Coronary artery (tissue), 2 donors: ENCODE measurements around the gene PRADC1.

Experiments
- DNase-seq: peaks from one replicate; pipeline ENCODE4 v3.0.0-alpha.2; 2017; ENCODE audit warnings: low spot score
- H3K27ac ChIP-seq, 2 donors: fragments of 200-600 bp; sonication (generic); one replicate each; pipeline ENCODE4 v1.5.1; 2016 to 2019
- H3K4me3 ChIP-seq: fragments of 200-600 bp; sonication (generic); 2 replicates; pipeline ENCODE4 v1.5.1; 2016; ENCODE audit warnings: mild to moderate bottlenecking, moderate library complexity
- CTCF ChIP-seq: fragments of 200-600 bp; sonication (generic); IDR thresholded peaks from one replicate; pipeline ENCODE4 v1.5.1; 2019; ENCODE audit warnings: antibody characterized with exemption

The PRADC1 gene

GRCh38 chr2:73254343-73255006 is 21.4 kb upstream of the PRADC1 start:
- no peak for DNase-seq
- no peak for TF ChIP-seq CTCF
- Histone ChIP-seq H3K27ac (no peak overlapping the region), H3K4me3 (no peak overlapping the region)

- no peak overlapping the region for H3K27ac ChIP-seq
- TF ChIP-seq CTCF = no peak
- no peak for DNase-seq
- H3K4me3 ChIP-seq = no peak overlapping the region
Measured at GRCh38 chr2:73253901-73254300, 20.9 kb upstream of the PRADC1 start.

- Histone ChIP-seq H3K27ac (no peak overlapping the region), H3K4me3 (no peak overlapping the region)
- no peak for DNase-seq
- no peak for TF ChIP-seq CTCF
Measured at GRCh38 chr2:73253400-73253799, 20.4 kb upstream of the PRADC1 start.

GRCh38 chr2:73252238-73253027 is 19.4 kb upstream of the PRADC1 start:
- Histone ChIP-seq H3K27ac (no peak overlapping the region), H3K4me3 (no peak overlapping the region)
- TF ChIP-seq CTCF = no peak
- no peak for DNase-seq

GRCh38 chr2:73250872-73251846 is 18.1 kb upstream of the PRADC1 start:
- Histone ChIP-seq H3K27ac (no peak overlapping the region), H3K4me3 (no peak overlapping the region)
- no peak for DNase-seq
- TF ChIP-seq CTCF = no peak

- no peak overlapping the region for H3K4me3 ChIP-seq
- DNase-seq = no peak
- H3K27ac ChIP-seq = no peak overlapping the region
- no peak for TF ChIP-seq CTCF
Measured at GRCh38 chr2:73249636-73250035, 16.6 kb upstream of the PRADC1 start.
